GM23248 (cell line): ENCODE data around the gene NPFFR1.

Source experiments
- EZH2 ChIP-seq: fragments of 200-600 bp; sonication (generic); IDR thresholded peaks from 2 replicates; pipeline ENCODE4 v1.6.1; 2018; ENCODE audit warnings: antibody characterized with exemption, mild to moderate bottlenecking; ENCODE audit not compliant: insufficient read depth, poor library complexity, severe bottlenecking
- EZH2phosphoT487 ChIP-seq: fragments of 200-600 bp; sonication (generic); IDR thresholded peaks from 2 replicates; pipeline ENCODE4 v1.6.1; 2018; ENCODE audit warnings: antibody characterized with exemption, moderate library complexity, mild to moderate bottlenecking, low read depth; ENCODE audit not compliant: insufficient read depth

- no peak for TF ChIP-seq EZH2
- no peak for TF ChIP-seq EZH2phosphoT487
These were observed 23.5 kb downstream of the NPFFR1 start for GRCh38 chr10:70260259-70260658.
